Measurements from ENCODE around the gene SPACDR. TPM values are rescaled to one million over a fixed set of nuclear protein-coding genes. Genes with fewer than 3 reads are reported as not detected.

The SPACDR gene
- total and polyA plus RNA-seq, 9 of the 15 experiments (the other 6 are each of a cell fraction or from before 2014, with no cell fraction given), result 0.07 to 0.55 (median 0.14) TPM; not detected in 1

- no peak for ATAC-seq
- TF ChIP-seq ZNF584 (CRISPR knock-in tag; IDR thresholded peaks at IDR 0.05; ENCODE audit: low read depth), result no peak
- TF ChIP-seq, protein P1, sequence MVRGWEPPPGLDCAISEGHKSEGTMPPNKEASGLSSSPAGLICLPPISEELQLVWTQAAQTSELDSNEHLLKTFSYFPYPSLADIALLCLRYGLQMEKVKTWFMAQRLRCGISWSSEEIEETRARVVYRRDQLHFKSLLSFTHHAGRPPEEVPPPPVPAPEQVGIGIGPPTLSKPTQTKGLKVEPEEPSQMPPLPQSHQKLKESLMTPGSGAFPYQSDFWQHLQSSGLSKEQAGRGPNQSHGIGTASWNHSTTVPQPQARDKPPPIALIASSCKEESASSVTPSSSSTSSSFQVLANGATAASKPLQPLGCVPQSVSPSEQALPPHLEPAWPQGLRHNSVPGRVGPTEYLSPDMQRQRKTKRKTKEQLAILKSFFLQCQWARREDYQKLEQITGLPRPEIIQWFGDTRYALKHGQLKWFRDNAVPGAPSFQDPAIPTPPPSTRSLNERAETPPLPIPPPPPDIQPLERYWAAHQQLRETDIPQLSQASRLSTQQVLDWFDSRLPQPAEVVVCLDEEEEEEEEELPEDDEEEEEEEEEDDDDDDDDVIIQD (CRISPR knock-in tag; IDR thresholded peaks at IDR 0.05), result no peak
- H3K4me3 ChIP-seq, result no peak overlapping the region
- no peak overlapping the region for H3K4me2 ChIP-seq (ENCODE audit: insufficient read depth, low read length)
- FAIRE-seq, result no peak
- in situ Hi-C loops (cut with MboI), result no loop called here
- intact Hi-C loops (cut with micrococcal nuclease), result loop anchor here (2.0 to 10.0 kb wide), 3 partner anchors 34 to 318 kb away; partner anchors contain the start of genes EPO and PILRA
- peaks cover 24 to 33% of the 10 kb centered on the region in 2 experiments for H3K27me3 ChIP-seq (ENCODE audit: control insufficient read depth in 2 of 2, insufficient read depth in 2 of 2, low read length in 2 of 2)
- CTCF ChIA-PET (ENCODE audit: low intra/inter-chr PET ratio), result interaction anchor here (0.8 to 1.2 kb wide), 2 partner anchors 44 to 494 kb away, joined by 3 to 4 read pairs; no protein-coding TSS in a partner anchor
- POLR2A ChIA-PET, result interaction anchor here (0.8 to 2.4 kb wide), 3 partner anchors 22 to 326 kb away, joined by 3 to 13 read pairs (median 3); partner anchors contain the start of genes MEPCE and ZCWPW1
- H3K27ac ChIP-seq (ENCODE audit: extremely low read depth, low read depth, low read length), result no peak overlapping the region
- H3K9me1 ChIP-seq (ENCODE audit: control insufficient read depth, insufficient read depth, low read length), result no peaks in the 10 kb centered on the region
- H3K79me2 ChIP-seq (ENCODE audit: control insufficient read depth, insufficient read depth, low read length), result no peaks in the 10 kb centered on the region
- H3K36me3 ChIP-seq (ENCODE audit: control insufficient read depth, insufficient read depth, low read length), result no peaks in the 10 kb centered on the region
- H4K20me1 ChIP-seq (replicated peaks; ENCODE audit: control insufficient read depth, insufficient read depth, low read length), result no peaks in the 10 kb centered on the region; the same call in 1 of the 2 replicates
- H3K9me3 ChIP-seq (replicated peaks; ENCODE audit: control insufficient read depth, insufficient read depth, low read depth, low read length), result no peaks in the 10 kb centered on the region
- BruUV-seq (replicated peaks), result no TSS peak
- peaks cover 4 to 5% of the 10 kb centered on the region in 2 experiments; a peak in 1 of 5 replicates for H3K4me1 ChIP-seq (replicated peaks in 1 of 2; ENCODE audit: control insufficient read depth in 2 of 2, insufficient read depth in 2 of 2, low read length in 2 of 2)
- DNase-seq (ENCODE audit: extremely low read depth in 1 of 4, low spot score in 3 of 4), result no peak
- WGBS (ENCODE audit: insufficient coverage, low coverage, missing lambda C conversion rate), result 7% methylated on average over 6 of the region's 6 CpGs
- no peak overlapping the region for H3K9ac ChIP-seq (ENCODE audit: insufficient read depth in 1 of 2, low read depth in 2 of 2, low read length in 2 of 2)
- no peak overlapping the region for H2AFZ ChIP-seq (ENCODE audit: low read depth, low read length)
Measured at GRCh38 chr7:100406767-100407166, 57.3 kb downstream of the SPACDR start.

Other genes starting within 250 kb of the SPACDR start
Only the 7 nearest of the 20 such genes appear.
- gene PILRA, start 90.8 kb downstream of the SPACDR start, total RNA-seq (2014; rRNA removed), result 0.23 and 0.41 TPM in 2 replicates
- 0.32 and 0.47 TPM in 2 replicates for gene PILRA, start 90.8 kb downstream of the SPACDR start, total RNA-seq (2014; rRNA removed; fragmentation: Illumina TruSeq; extraction: Trizol)
- 0.34 and 0.65 TPM in 2 replicates for gene PILRA, start 90.8 kb downstream of the SPACDR start, total RNA-seq (2015; rRNA removed; fragmentation: Illumina TruSeq; extraction: Trizol)
- gene PILRA, start 90.8 kb downstream of the SPACDR start, total RNA-seq (2021), result 0.83 and 0.95 TPM in 2 replicates
- 1.8 and 3.1 TPM in 2 replicates for gene PILRA, start 90.8 kb downstream of the SPACDR start, polyA plus RNA-seq (2011; rRNA removed)
- gene PILRA, start 90.8 kb downstream of the SPACDR start, polyA plus RNA-seq (2014; fragmentation: Illumina TruSeq; extraction: Trizol), result 0.73 and 0.93 TPM in 2 replicates
- under 1 TPM; 0.13 to 0.21 TPM for gene PILRA, start 90.8 kb downstream of the SPACDR start, polyA plus RNA-seq (2014; fragmentation: Nextera tagmentation; extraction: Ambion mirVana)
- gene PILRA, start 90.8 kb downstream of the SPACDR start, polyA plus RNA-seq (2014; rRNA removed), result 0.62 and 1.6 TPM in 2 replicates
- 1.3 and 1.7 TPM in 2 replicates for gene ZCWPW1, start 35.6 kb downstream of the SPACDR start, total RNA-seq (2014; rRNA removed)
- gene ZCWPW1, start 35.6 kb downstream of the SPACDR start, total RNA-seq (2014; rRNA removed; fragmentation: Illumina TruSeq; extraction: Trizol), result 0.84 and 1.8 TPM in 2 replicates
- gene ZCWPW1, start 35.6 kb downstream of the SPACDR start, total RNA-seq (2015; rRNA removed; fragmentation: Illumina TruSeq; extraction: Trizol), result 1.2 and 1.7 TPM in 2 replicates
- 0.86 and 0.94 TPM in 2 replicates for gene ZCWPW1, start 35.6 kb downstream of the SPACDR start, total RNA-seq (2021)
- gene ZCWPW1, start 35.6 kb downstream of the SPACDR start, polyA plus RNA-seq (2011; rRNA removed), result 1.5 and 1.7 TPM in 2 replicates
- gene ZCWPW1, start 35.6 kb downstream of the SPACDR start, polyA plus RNA-seq (2014; fragmentation: Illumina TruSeq; extraction: Trizol), result 0.79 and 1.4 TPM in 2 replicates
- under 1 TPM; 0.18 to 0.41 TPM for gene ZCWPW1, start 35.6 kb downstream of the SPACDR start, polyA plus RNA-seq (2014; fragmentation: Nextera tagmentation; extraction: Ambion mirVana)
- gene ZCWPW1, start 35.6 kb downstream of the SPACDR start, polyA plus RNA-seq (2014; rRNA removed), result 0.61 and 1.6 TPM in 2 replicates
- gene MEPCE, start 34.4 kb downstream of the SPACDR start, total RNA-seq (2014; rRNA removed), result 50.6 and 65.4 TPM in 2 replicates
- 24.9 and 29.5 TPM in 2 replicates for gene MEPCE, start 34.4 kb downstream of the SPACDR start, total RNA-seq (2014; rRNA removed; fragmentation: Illumina TruSeq; extraction: Trizol)
- 60.3 and 60.4 TPM in 2 replicates for gene MEPCE, start 34.4 kb downstream of the SPACDR start, total RNA-seq (2015; rRNA removed; fragmentation: Illumina TruSeq; extraction: Trizol)
- 72.8 and 76.3 TPM in 2 replicates for gene MEPCE, start 34.4 kb downstream of the SPACDR start, total RNA-seq (2021)
- gene MEPCE, start 34.4 kb downstream of the SPACDR start, polyA plus RNA-seq (2011; rRNA removed), result 16.1 and 16.7 TPM in 2 replicates
- gene MEPCE, start 34.4 kb downstream of the SPACDR start, polyA plus RNA-seq (2014; fragmentation: Illumina TruSeq; extraction: Trizol), result 66.5 and 77.3 TPM in 2 replicates
- gene MEPCE, start 34.4 kb downstream of the SPACDR start, polyA plus RNA-seq (2014; fragmentation: Nextera tagmentation; extraction: Ambion mirVana), result 10 to 100 TPM; 10.9 to 13.7 TPM
- 42.7 and 44.1 TPM in 2 replicates for gene MEPCE, start 34.4 kb downstream of the SPACDR start, polyA plus RNA-seq (2014; rRNA removed)
- 127 and 152 TPM in 2 replicates for gene PPP1R35, start 27.8 kb downstream of the SPACDR start, total RNA-seq (2014; rRNA removed)
- gene PPP1R35, start 27.8 kb downstream of the SPACDR start, total RNA-seq (2014; rRNA removed; fragmentation: Illumina TruSeq; extraction: Trizol), result 18.9 and 25.9 TPM in 2 replicates
- 44.9 and 47.9 TPM in 2 replicates for gene PPP1R35, start 27.8 kb downstream of the SPACDR start, total RNA-seq (2015; rRNA removed; fragmentation: Illumina TruSeq; extraction: Trizol)
- gene PPP1R35, start 27.8 kb downstream of the SPACDR start, total RNA-seq (2021), result 124 and 135 TPM in 2 replicates
- 28.2 and 31.7 TPM in 2 replicates for gene PPP1R35, start 27.8 kb downstream of the SPACDR start, polyA plus RNA-seq (2011; rRNA removed)
- gene PPP1R35, start 27.8 kb downstream of the SPACDR start, polyA plus RNA-seq (2014; fragmentation: Illumina TruSeq; extraction: Trizol), result 19.4 and 33.7 TPM in 2 replicates
- 1 to 10 TPM; 2.9 to 5.9 TPM for gene PPP1R35, start 27.8 kb downstream of the SPACDR start, polyA plus RNA-seq (2014; fragmentation: Nextera tagmentation; extraction: Ambion mirVana)
- gene PPP1R35, start 27.8 kb downstream of the SPACDR start, polyA plus RNA-seq (2014; rRNA removed), result 153 and 185 TPM in 2 replicates
- 77.6 and 102 TPM in 2 replicates for gene TSC22D4, start 15.0 kb upstream of the SPACDR start, total RNA-seq (2014; rRNA removed)
- 10.1 and 13.1 TPM in 2 replicates for gene TSC22D4, start 15.0 kb upstream of the SPACDR start, total RNA-seq (2014; rRNA removed; fragmentation: Illumina TruSeq; extraction: Trizol)
- gene TSC22D4, start 15.0 kb upstream of the SPACDR start, total RNA-seq (2015; rRNA removed; fragmentation: Illumina TruSeq; extraction: Trizol), result 31.3 and 33.9 TPM in 2 replicates
- gene TSC22D4, start 15.0 kb upstream of the SPACDR start, total RNA-seq (2021), result 102 and 107 TPM in 2 replicates
- 14.2 and 18.8 TPM in 2 replicates for gene TSC22D4, start 15.0 kb upstream of the SPACDR start, polyA plus RNA-seq (2011; rRNA removed)
- gene TSC22D4, start 15.0 kb upstream of the SPACDR start, polyA plus RNA-seq (2014; fragmentation: Illumina TruSeq; extraction: Trizol), result 28.7 and 51.7 TPM in 2 replicates
- gene TSC22D4, start 15.0 kb upstream of the SPACDR start, polyA plus RNA-seq (2014; fragmentation: Nextera tagmentation; extraction: Ambion mirVana), result under 1 TPM; 0.37 to 0.92 TPM
- gene TSC22D4, start 15.0 kb upstream of the SPACDR start, polyA plus RNA-seq (2014; rRNA removed), result 57.9 and 61.0 TPM in 2 replicates
- gene NYAP1, start 19.7 kb upstream of the SPACDR start, total RNA-seq (2014; rRNA removed), result 0.32 and 0.98 TPM in 2 replicates
- gene NYAP1, start 19.7 kb upstream of the SPACDR start, total RNA-seq (2014; rRNA removed; fragmentation: Illumina TruSeq; extraction: Trizol), result 0.11 and 0.13 TPM in 2 replicates
- gene NYAP1, start 19.7 kb upstream of the SPACDR start, total RNA-seq (2015; rRNA removed; fragmentation: Illumina TruSeq; extraction: Trizol), result 0.15 and 0.22 TPM in 2 replicates
- 0.82 and 0.87 TPM in 2 replicates for gene NYAP1, start 19.7 kb upstream of the SPACDR start, total RNA-seq (2021)
- 0.09 and 0.13 TPM in 2 replicates for gene NYAP1, start 19.7 kb upstream of the SPACDR start, polyA plus RNA-seq (2011; rRNA removed)
- 0.13 and 0.17 TPM in 2 replicates for gene NYAP1, start 19.7 kb upstream of the SPACDR start, polyA plus RNA-seq (2014; fragmentation: Illumina TruSeq; extraction: Trizol)
- not detected for gene NYAP1, start 19.7 kb upstream of the SPACDR start, polyA plus RNA-seq (2014; fragmentation: Nextera tagmentation; extraction: Ambion mirVana)
- 0.88 and 1.0 TPM in 2 replicates for gene NYAP1, start 19.7 kb upstream of the SPACDR start, polyA plus RNA-seq (2014; rRNA removed)
- 11.7 and 20.2 TPM in 2 replicates for gene AGFG2, start 74.9 kb upstream of the SPACDR start, total RNA-seq (2014; rRNA removed)
- gene AGFG2, start 74.9 kb upstream of the SPACDR start, total RNA-seq (2014; rRNA removed; fragmentation: Illumina TruSeq; extraction: Trizol), result 3.6 and 4.3 TPM in 2 replicates
- gene AGFG2, start 74.9 kb upstream of the SPACDR start, total RNA-seq (2015; rRNA removed; fragmentation: Illumina TruSeq; extraction: Trizol), result 7.8 and 9.3 TPM in 2 replicates
- 23.1 and 23.4 TPM in 2 replicates for gene AGFG2, start 74.9 kb upstream of the SPACDR start, total RNA-seq (2021)
- gene AGFG2, start 74.9 kb upstream of the SPACDR start, polyA plus RNA-seq (2011; rRNA removed), result 4.6 and 5.2 TPM in 2 replicates
- 6.5 and 9.6 TPM in 2 replicates for gene AGFG2, start 74.9 kb upstream of the SPACDR start, polyA plus RNA-seq (2014; fragmentation: Illumina TruSeq; extraction: Trizol)
- gene AGFG2, start 74.9 kb upstream of the SPACDR start, polyA plus RNA-seq (2014; fragmentation: Nextera tagmentation; extraction: Ambion mirVana), result under 1 TPM; 0.31 to 0.32 TPM
- gene AGFG2, start 74.9 kb upstream of the SPACDR start, polyA plus RNA-seq (2014; rRNA removed), result 10.0 and 16.8 TPM in 2 replicates

Measured in K562 (cell line).